Activated naive CD8-positive, alpha-beta T cell (primary cell): Measurements from ENCODE around the gene RBMS1.
"Not testable (repeated sequence)": the region's sequence is repeated elsewhere in the genome, so short reads cannot be mapped to it uniquely, and the experiment has no call there.

Experiments used
- H3K27ac Mint-ChIP-seq: one replicate; pipeline ENCODE4 v1.8.0; 2021; ENCODE audit warnings: mixed read lengths
- H3K27me3 Mint-ChIP-seq: one replicate; pipeline ENCODE4 v1.8.0; 2021; ENCODE audit warnings: mixed read lengths
- H3K36me3 Mint-ChIP-seq: one replicate; pipeline ENCODE4 v1.8.0; 2021; ENCODE audit warnings: mixed read lengths
- H3K4me1 Mint-ChIP-seq: one replicate; pipeline ENCODE4 v1.8.0; 2021; ENCODE audit warnings: low read depth, mixed read lengths
- H3K4me3 Mint-ChIP-seq: one replicate; pipeline ENCODE4 v1.8.0; 2021; ENCODE audit warnings: mild to moderate bottlenecking, mixed read lengths
- H3K9me3 Mint-ChIP-seq: one replicate; pipeline ENCODE4 v1.8.0; 2021; ENCODE audit warnings: low read depth, mixed read lengths

The RBMS1 gene

GRCh38 chr2:160467086-160467485 lies 26.5 kb downstream of the RBMS1 start:
- Mint-ChIP-seq H3K27me3 (no peaks in the 10 kb centered on the region), H3K27ac (no peak overlapping the region), H3K4me3 (no peak overlapping the region), H3K4me1 (peaks cover 77% of the 10 kb centered on the region), H3K36me3 (peaks cover 3% of the 10 kb centered on the region), H3K9me3 (no peaks in the 10 kb centered on the region)

- H3K27ac Mint-ChIP-seq: peak overlapping the region; percentile 22
- H3K9me3 Mint-ChIP-seq: no peaks in the 10 kb centered on the region
- H3K27me3 Mint-ChIP-seq: no peaks in the 10 kb centered on the region
- H3K36me3 Mint-ChIP-seq: peaks cover 6% of the 10 kb centered on the region
- no peak overlapping the region for H3K4me3 Mint-ChIP-seq
- H3K4me1 Mint-ChIP-seq: peaks cover 77% of the 10 kb centered on the region
Observed at GRCh38 chr2:160465406-160465805, 28.2 kb downstream of the RBMS1 start.

- H3K27me3 Mint-ChIP-seq: no peaks in the 10 kb centered on the region
- no peaks in the 10 kb centered on the region for H3K9me3 Mint-ChIP-seq
- peaks cover 76% of the 10 kb centered on the region for H3K4me1 Mint-ChIP-seq
- peaks cover 6% of the 10 kb centered on the region for H3K36me3 Mint-ChIP-seq
- H3K4me3 Mint-ChIP-seq: no peak overlapping the region
- no peak overlapping the region for H3K27ac Mint-ChIP-seq
Observed at GRCh38 chr2:160465002-160465401, 28.6 kb downstream of the RBMS1 start.

- Mint-ChIP-seq H3K27me3 (no peaks in the 10 kb centered on the region), H3K9me3 (no peaks in the 10 kb centered on the region), H3K27ac (peak overlapping the region; percentile 11), H3K4me3 (no peak overlapping the region), H3K36me3 (peaks cover 6% of the 10 kb centered on the region), H3K4me1 (peaks cover 77% of the 10 kb centered on the region)
Observed at GRCh38 chr2:160464017-160464416, 29.6 kb downstream of the RBMS1 start.

GRCh38 chr2:160463245-160463644 lies 30.4 kb downstream of the RBMS1 start:
- no peak overlapping the region for H3K4me3 Mint-ChIP-seq
- H3K4me1 Mint-ChIP-seq: peaks cover 74% of the 10 kb centered on the region

GRCh38 chr2:160460333-160460731 lies 33.3 kb downstream of the RBMS1 start:
- H3K4me3 Mint-ChIP-seq: no peak overlapping the region

More at GRCh38 chr2:160463245-160463644, 30.4 kb downstream of the RBMS1 start:
- Mint-ChIP-seq H3K27ac (no peak overlapping the region), H3K36me3 (peaks cover 6% of the 10 kb centered on the region), H3K9me3 (no peaks in the 10 kb centered on the region), H3K27me3 (no peaks in the 10 kb centered on the region)

GRCh38 chr2:160459538-160460332 lies 33.9 kb downstream of the RBMS1 start:
- no peak overlapping the region for H3K27ac Mint-ChIP-seq
- H3K36me3 Mint-ChIP-seq: peaks cover 6% of the 10 kb centered on the region
- no peak overlapping the region for H3K4me3 Mint-ChIP-seq
- no peaks in the 10 kb centered on the region for H3K27me3 Mint-ChIP-seq
- no peaks in the 10 kb centered on the region for H3K9me3 Mint-ChIP-seq
- peaks cover 50% of the 10 kb centered on the region for H3K4me1 Mint-ChIP-seq

More at GRCh38 chr2:160460333-160460731, 33.3 kb downstream of the RBMS1 start:
- Mint-ChIP-seq H3K36me3 (peaks cover 6% of the 10 kb centered on the region), H3K27ac (no peak overlapping the region), H3K4me1 (peaks cover 56% of the 10 kb centered on the region), H3K9me3 (no peaks in the 10 kb centered on the region), H3K27me3 (no peaks in the 10 kb centered on the region)

- Mint-ChIP-seq H3K4me1 (peaks cover 44% of the 10 kb centered on the region), H3K27ac (no peak overlapping the region)
Observed at GRCh38 chr2:160458718-160459453, 34.7 kb downstream of the RBMS1 start.

GRCh38 chr2:160457588-160457987 lies 36.0 kb downstream of the RBMS1 start:
- peaks cover 34% of the 10 kb centered on the region for H3K4me1 Mint-ChIP-seq
- H3K36me3 Mint-ChIP-seq: peaks cover 3% of the 10 kb centered on the region
- no peak overlapping the region for H3K27ac Mint-ChIP-seq
- H3K9me3 Mint-ChIP-seq: no peaks in the 10 kb centered on the region
- H3K4me3 Mint-ChIP-seq: no peak overlapping the region
- no peaks in the 10 kb centered on the region for H3K27me3 Mint-ChIP-seq

More at GRCh38 chr2:160458718-160459453, 34.7 kb downstream of the RBMS1 start:
- Mint-ChIP-seq H3K27me3 (no peaks in the 10 kb centered on the region), H3K4me3 (no peak overlapping the region), H3K36me3 (peaks cover 5% of the 10 kb centered on the region), H3K9me3 (no peaks in the 10 kb centered on the region)

GRCh38 chr2:160454070-160454797 lies 39.4 kb downstream of the RBMS1 start:
- peaks cover 2% of the 10 kb centered on the region for H3K36me3 Mint-ChIP-seq
- H3K9me3 Mint-ChIP-seq: no peaks in the 10 kb centered on the region
- H3K4me1 Mint-ChIP-seq: peaks cover 16% of the 10 kb centered on the region
- no peak overlapping the region for H3K27ac Mint-ChIP-seq
- H3K27me3 Mint-ChIP-seq: no peaks in the 10 kb centered on the region
- H3K4me3 Mint-ChIP-seq: no peak overlapping the region

GRCh38 chr2:160453111-160453820 lies 40.3 kb downstream of the RBMS1 start:
- Mint-ChIP-seq H3K4me1 (peaks cover 13% of the 10 kb centered on the region), H3K9me3 (no peaks in the 10 kb centered on the region), H3K27me3 (no peaks in the 10 kb centered on the region), H3K27ac (no peak overlapping the region), H3K4me3 (no peak overlapping the region), H3K36me3 (peaks cover 2% of the 10 kb centered on the region)

- Mint-ChIP-seq H3K27me3 (no peaks in the 10 kb centered on the region), H3K9me3 (no peaks in the 10 kb centered on the region), H3K36me3 (peaks cover 6% of the 10 kb centered on the region), H3K4me1 (peaks cover 16% of the 10 kb centered on the region), H3K27ac (no peak overlapping the region), H3K4me3 (no peak overlapping the region)
Observed at GRCh38 chr2:160450486-160450885, 43.1 kb downstream of the RBMS1 start.

- H3K27ac Mint-ChIP-seq, H3K27me3 Mint-ChIP-seq, H3K9me3 Mint-ChIP-seq, H3K4me3 Mint-ChIP-seq: not testable (repeated sequence)
- Mint-ChIP-seq H3K4me1 (peaks cover 16% of the 10 kb centered on the region), H3K36me3 (peaks cover 11% of the 10 kb centered on the region)
Observed at GRCh38 chr2:160448821-160449220, 44.8 kb downstream of the RBMS1 start.

GRCh38 chr2:160445673-160446072 lies 47.9 kb downstream of the RBMS1 start:
- Mint-ChIP-seq H3K36me3 (peaks cover 14% of the 10 kb centered on the region), H3K27me3 (no peaks in the 10 kb centered on the region), H3K4me3 (no peak overlapping the region), H3K9me3 (peaks cover 3% of the 10 kb centered on the region), H3K27ac (no peak overlapping the region), H3K4me1 (peaks cover 16% of the 10 kb centered on the region)
